ENCODE results near the gene PPM1F. TPM values are rescaled to one million over a fixed set of nuclear protein-coding genes. Genes with fewer than 3 reads are reported as not detected.

PPM1F gene
- total RNA-seq, 1 donor from 2014 or later: 23.6 TPM

DNA sequence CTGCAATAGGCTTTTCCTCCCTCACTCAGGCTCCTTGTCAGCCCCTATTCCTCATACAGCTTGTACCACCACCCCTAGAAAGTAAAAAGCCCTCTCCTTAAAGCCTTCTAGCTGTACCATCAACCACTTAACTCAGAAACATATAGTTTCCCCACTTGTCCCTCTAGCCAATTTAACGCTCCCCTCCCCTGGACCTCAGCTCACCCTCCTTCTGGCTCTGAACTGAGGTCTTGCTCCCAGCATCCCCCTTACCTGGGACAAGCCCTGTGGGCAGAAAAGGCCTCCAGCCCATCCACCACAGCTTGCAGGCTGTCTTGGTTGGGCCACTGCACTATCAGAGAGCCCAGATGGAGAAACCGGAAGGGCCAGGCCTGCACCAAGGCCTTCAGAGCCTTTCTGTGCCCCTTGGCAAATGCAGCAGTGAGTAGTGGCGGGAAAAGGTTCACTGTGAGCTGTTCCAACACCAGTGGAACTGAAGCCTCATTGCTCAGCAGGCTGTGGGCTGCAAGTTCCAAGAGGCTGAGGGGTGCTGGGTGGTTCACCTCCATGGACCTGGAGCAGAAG lies 42.3 kb upstream of the PPM1F start:
- DNase-seq (ENCODE audit: low read depth): no peak
- Histone ChIP-seq H3K36me3 (ENCODE audit: control insufficient read depth, insufficient read depth, low read length) (no peaks in the 10 kb centered on the region), H3K27me3 (ENCODE audit: control insufficient read depth, insufficient read depth, low read length) (peaks cover 2% of the 10 kb centered on the region), H3K4me3 (ENCODE audit: low read depth, low read length) (no peak overlapping the region)
- TF ChIP-seq, protein P1, sequence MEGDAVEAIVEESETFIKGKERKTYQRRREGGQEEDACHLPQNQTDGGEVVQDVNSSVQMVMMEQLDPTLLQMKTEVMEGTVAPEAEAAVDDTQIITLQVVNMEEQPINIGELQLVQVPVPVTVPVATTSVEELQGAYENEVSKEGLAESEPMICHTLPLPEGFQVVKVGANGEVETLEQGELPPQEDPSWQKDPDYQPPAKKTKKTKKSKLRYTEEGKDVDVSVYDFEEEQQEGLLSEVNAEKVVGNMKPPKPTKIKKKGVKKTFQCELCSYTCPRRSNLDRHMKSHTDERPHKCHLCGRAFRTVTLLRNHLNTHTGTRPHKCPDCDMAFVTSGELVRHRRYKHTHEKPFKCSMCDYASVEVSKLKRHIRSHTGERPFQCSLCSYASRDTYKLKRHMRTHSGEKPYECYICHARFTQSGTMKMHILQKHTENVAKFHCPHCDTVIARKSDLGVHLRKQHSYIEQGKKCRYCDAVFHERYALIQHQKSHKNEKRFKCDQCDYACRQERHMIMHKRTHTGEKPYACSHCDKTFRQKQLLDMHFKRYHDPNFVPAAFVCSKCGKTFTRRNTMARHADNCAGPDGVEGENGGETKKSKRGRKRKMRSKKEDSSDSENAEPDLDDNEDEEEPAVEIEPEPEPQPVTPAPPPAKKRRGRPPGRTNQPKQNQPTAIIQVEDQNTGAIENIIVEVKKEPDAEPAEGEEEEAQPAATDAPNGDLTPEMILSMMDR (IDR thresholded peaks at IDR 0.05; ENCODE audit: insufficient read depth, low read length, poor library complexity, severe bottlenecking): no peak

DNA sequence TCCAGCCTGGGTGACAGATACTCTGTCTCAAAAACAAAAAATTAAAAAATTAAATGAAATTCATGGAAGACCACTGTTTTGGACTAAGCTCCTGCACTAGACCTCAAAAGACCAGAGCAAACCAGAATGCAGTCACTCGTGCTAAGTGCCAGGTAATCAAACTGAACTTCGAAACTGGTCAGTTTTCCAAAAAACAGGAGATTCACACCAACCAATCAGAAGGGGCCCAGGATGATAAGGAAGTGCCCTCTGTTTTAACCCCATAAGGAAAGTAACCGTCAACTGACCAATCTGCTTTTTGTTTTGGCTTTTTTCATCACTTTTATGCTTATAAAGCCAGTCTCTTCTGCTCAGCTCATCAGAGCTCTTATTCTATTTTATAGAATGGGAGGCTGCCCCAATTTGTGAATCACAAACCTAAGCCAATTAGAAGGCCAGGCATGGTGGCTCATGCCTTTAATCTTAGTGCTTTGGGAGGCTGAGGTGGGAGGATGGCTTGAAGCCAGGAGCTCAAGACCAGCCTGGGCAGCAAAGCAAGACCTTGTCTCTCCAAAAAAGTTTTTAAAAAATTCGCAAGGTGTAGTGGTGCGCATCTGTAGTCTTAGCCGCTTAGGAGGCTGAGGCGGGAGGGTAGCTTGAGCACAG lies 40.1 kb upstream of the PPM1F start:
- DNase-seq (ENCODE audit: low read depth): no peak
- no peak overlapping the region for H3K4me3 ChIP-seq (ENCODE audit: low read depth, low read length)
- H3K36me3 ChIP-seq (ENCODE audit: control insufficient read depth, insufficient read depth, low read length): no peaks in the 10 kb centered on the region
- peaks cover 7% of the 10 kb centered on the region for H3K27me3 ChIP-seq (ENCODE audit: control insufficient read depth, insufficient read depth, low read length)
- TF ChIP-seq, protein P1 (IDR thresholded peaks at IDR 0.05; ENCODE audit: insufficient read depth, low read length, poor library complexity, severe bottlenecking): no peak

DNA sequence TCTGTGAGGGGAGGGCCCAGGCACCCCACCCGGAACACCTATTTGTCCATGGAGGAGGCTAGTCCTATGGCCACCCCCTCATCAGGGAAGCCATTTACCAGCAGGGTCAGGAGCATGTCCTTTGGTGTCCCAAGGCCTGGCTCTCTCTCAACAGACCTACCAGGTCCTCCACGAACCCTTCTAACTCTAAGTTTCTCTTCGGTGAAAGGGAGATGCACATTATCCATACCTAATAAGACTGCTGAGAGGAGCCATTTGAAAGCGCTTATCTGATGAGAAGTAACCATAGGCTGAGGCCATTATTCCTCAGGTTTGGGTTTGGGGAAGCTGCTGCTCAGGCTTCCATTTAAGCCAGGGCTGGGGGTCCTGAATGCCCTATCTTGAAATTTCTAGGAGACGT lies 39.1 kb upstream of the PPM1F start:
- no peak for DNase-seq (ENCODE audit: low read depth)
- Histone ChIP-seq H3K27me3 (ENCODE audit: control insufficient read depth, insufficient read depth, low read length) (peaks cover 6% of the 10 kb centered on the region), H3K4me3 (ENCODE audit: low read depth, low read length) (no peak overlapping the region), H3K36me3 (ENCODE audit: control insufficient read depth, insufficient read depth, low read length) (no peaks in the 10 kb centered on the region)
- TF ChIP-seq, protein P1 (IDR thresholded peaks at IDR 0.05; ENCODE audit: insufficient read depth, low read length, poor library complexity, severe bottlenecking): no peak

DNA sequence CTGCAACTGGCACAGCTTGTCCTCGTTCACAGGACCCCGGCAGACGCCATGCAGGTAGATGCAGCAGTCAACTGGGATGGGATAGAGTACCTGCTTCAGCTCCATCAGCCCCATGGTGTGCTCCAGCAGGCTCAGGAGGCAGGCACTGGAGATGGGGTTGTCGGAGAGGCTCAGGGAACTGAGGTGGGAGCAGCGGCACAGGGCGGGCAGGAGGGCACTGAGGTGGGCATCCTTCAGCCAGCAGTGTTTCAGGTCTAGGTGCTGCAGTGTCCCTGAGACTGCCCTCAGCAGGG lies 38.6 kb upstream of the PPM1F start:
- no peaks in the 10 kb centered on the region for H3K36me3 ChIP-seq (ENCODE audit: control insufficient read depth, insufficient read depth, low read length)
- peaks cover 6% of the 10 kb centered on the region for H3K27me3 ChIP-seq (ENCODE audit: control insufficient read depth, insufficient read depth, low read length)
- no peak overlapping the region for H3K4me3 ChIP-seq (ENCODE audit: low read depth, low read length)
- DNase-seq (ENCODE audit: low read depth): no peak
- TF ChIP-seq, protein P1 (IDR thresholded peaks at IDR 0.05; ENCODE audit: insufficient read depth, low read length, poor library complexity, severe bottlenecking): no peak

DNA sequence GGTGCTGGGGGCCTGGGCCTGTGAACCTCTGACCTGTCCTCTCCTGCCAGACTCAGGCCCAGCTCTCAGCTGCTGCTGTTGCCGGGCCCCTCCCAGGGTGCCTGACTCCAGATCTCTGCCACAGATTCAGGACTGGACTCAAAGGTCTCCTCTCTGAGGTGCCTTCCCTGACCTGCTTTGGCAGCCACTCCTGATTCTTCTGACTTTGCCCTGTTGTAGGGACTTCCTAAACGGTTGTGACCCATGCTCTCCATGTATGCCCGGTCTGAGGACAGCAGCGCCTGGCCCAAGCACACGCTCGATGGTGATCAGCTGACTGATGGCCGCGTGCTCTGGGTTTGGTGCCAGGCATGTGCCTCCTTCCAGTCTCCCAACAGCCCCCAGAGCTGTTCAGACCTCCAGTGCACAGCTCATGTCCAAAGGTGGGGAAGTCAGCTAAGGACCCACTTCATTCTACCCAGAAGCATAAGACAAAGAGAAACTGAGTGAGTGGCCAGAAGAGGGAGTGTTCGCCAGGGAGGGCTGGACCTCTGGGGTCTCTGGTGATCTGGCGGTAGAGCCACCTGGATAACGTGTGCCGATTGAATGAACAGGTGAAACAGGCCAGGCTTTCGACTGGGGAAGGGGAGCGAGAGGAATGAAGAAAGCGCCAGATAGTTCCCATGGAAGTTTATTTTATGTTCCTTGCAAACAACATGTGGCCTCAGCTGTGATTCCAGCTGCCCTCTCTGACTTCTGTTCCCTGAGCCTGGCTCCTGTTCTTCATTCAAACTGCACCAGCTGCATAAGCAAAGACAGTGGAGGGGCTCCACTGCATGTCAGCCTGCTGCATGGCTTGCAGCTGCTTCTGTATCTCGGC lies 38.0 kb upstream of the PPM1F start:
- H3K4me3 ChIP-seq (ENCODE audit: low read depth, low read length): no peak overlapping the region
- no peak for DNase-seq (ENCODE audit: low read depth)
- H3K36me3 ChIP-seq (ENCODE audit: control insufficient read depth, insufficient read depth, low read length): no peaks in the 10 kb centered on the region
- peaks cover 6% of the 10 kb centered on the region for H3K27me3 ChIP-seq (ENCODE audit: control insufficient read depth, insufficient read depth, low read length)
- TF ChIP-seq, protein P1 (IDR thresholded peaks at IDR 0.05; ENCODE audit: insufficient read depth, low read length, poor library complexity, severe bottlenecking): no peak

Measured in kidney epithelial cell (primary cell).